ENCODE results near the gene KCNQ1.

The KCNQ1 gene

GRCh38 chr11:2750682-2751522 is 306.1 kb downstream of the KCNQ1 start:
- in situ Hi-C loops (cut with MboI; ENCODE audit: low sequenced_read_pairs), result no loop called here

- in situ Hi-C loops (cut with MboI; ENCODE audit: low sequenced_read_pairs), result no loop called here
Observed at GRCh38 chr11:2751523-2752203, 306.9 kb downstream of the KCNQ1 start.

- in situ Hi-C loops (cut with MboI; ENCODE audit: low sequenced_read_pairs), result no loop called here
Observed at GRCh38 chr11:2752204-2752770, 307.5 kb downstream of the KCNQ1 start.

- in situ Hi-C loops (cut with MboI; ENCODE audit: low sequenced_read_pairs), result no loop called here
Observed at GRCh38 chr11:2752923-2753322, 308.1 kb downstream of the KCNQ1 start.

- in situ Hi-C loops (cut with MboI; ENCODE audit: low sequenced_read_pairs), result no loop called here
Observed at GRCh38 chr11:2754008-2754407, 309.2 kb downstream of the KCNQ1 start.

GRCh38 chr11:2755071-2755470 is 310.3 kb downstream of the KCNQ1 start:
- in situ Hi-C loops (cut with MboI; ENCODE audit: low sequenced_read_pairs), result no loop called here

GRCh38 chr11:2758751-2759150 is 313.9 kb downstream of the KCNQ1 start:
- in situ Hi-C loops (cut with MboI; ENCODE audit: low sequenced_read_pairs), result no loop called here

- in situ Hi-C loops (cut with MboI; ENCODE audit: low sequenced_read_pairs), result no loop called here
Observed at GRCh38 chr11:2759228-2760195, 314.7 kb downstream of the KCNQ1 start.

- in situ Hi-C loops (cut with MboI; ENCODE audit: low sequenced_read_pairs), result no loop called here
Observed at GRCh38 chr11:2760196-2760871, 315.5 kb downstream of the KCNQ1 start.

GRCh38 chr11:2761131-2762030 is 316.6 kb downstream of the KCNQ1 start:
- in situ Hi-C loops (cut with MboI; ENCODE audit: low sequenced_read_pairs), result no loop called here

- in situ Hi-C loops (cut with MboI; ENCODE audit: low sequenced_read_pairs), result no loop called here
Observed at GRCh38 chr11:2762031-2762380, 317.2 kb downstream of the KCNQ1 start.

- in situ Hi-C loops (cut with MboI; ENCODE audit: low sequenced_read_pairs), result no loop called here
Observed at GRCh38 chr11:2762451-2762850, 317.6 kb downstream of the KCNQ1 start.

GRCh38 chr11:2763984-2764383 is 319.2 kb downstream of the KCNQ1 start:
- in situ Hi-C loops (cut with MboI; ENCODE audit: low sequenced_read_pairs), result no loop called here

GRCh38 chr11:2765491-2765890 is 320.7 kb downstream of the KCNQ1 start:
- in situ Hi-C loops (cut with MboI; ENCODE audit: low sequenced_read_pairs), result no loop called here

GRCh38 chr11:2766166-2766565 is 321.4 kb downstream of the KCNQ1 start:
- in situ Hi-C loops (cut with MboI; ENCODE audit: low sequenced_read_pairs), result no loop called here

- in situ Hi-C loops (cut with MboI; ENCODE audit: low sequenced_read_pairs), result no loop called here
Observed at GRCh38 chr11:2767071-2767470, 322.3 kb downstream of the KCNQ1 start.

GRCh38 chr11:2767801-2768200 is 323.0 kb downstream of the KCNQ1 start:
- in situ Hi-C loops (cut with MboI; ENCODE audit: low sequenced_read_pairs), result no loop called here

- in situ Hi-C loops (cut with MboI; ENCODE audit: low sequenced_read_pairs), result no loop called here
Observed at GRCh38 chr11:2768471-2769408, 323.9 kb downstream of the KCNQ1 start.

Data from hTERT RPE-1 (cell line).